Stimulated activated CD4-positive, alpha-beta T cell treated with anti-CD3 and anti-CD28 coated beads, TNF-alpha, amount 100 ng/mL, for 1 hour (primary cell): ENCODE results near the gene HEPACAM.

Experiments used
- DNase-seq, 3 donors: peaks; one replicate each; pipeline ENCODE4 v3.0.0-alpha.2; 2020; ENCODE audit warnings: low read depth in 3 of 3, low spot score in 1 of 3

HEPACAM gene

GRCh38 chr11:124899383-124900145, 36.3 kb downstream of the HEPACAM start:
- DNase-seq, result no peak

DNA sequence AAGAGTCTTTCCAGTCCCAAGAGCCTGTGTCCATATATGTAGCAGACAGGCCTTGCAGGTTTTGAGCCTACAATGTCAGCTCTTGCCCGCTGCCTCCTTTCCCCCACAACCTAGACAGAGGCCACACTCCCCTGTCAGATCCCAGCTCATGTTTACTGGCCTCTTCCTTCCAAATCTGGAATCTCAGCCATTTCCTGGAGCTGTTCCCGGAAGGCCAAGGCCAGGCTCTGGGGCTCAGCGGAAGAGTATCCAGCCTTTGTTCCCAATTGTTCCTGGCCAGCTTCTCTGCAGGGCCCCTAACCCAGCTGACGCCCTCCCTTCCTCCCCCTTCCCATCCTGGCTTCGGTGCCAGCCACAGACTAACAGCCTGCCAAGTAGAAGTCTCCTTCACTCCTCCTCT, 37.1 kb downstream of the HEPACAM start:
- DNase-seq, result no peak

- no peak for DNase-seq
Observed at GRCh38 chr11:124898263-124898680, 37.6 kb downstream of the HEPACAM start.

DNA sequence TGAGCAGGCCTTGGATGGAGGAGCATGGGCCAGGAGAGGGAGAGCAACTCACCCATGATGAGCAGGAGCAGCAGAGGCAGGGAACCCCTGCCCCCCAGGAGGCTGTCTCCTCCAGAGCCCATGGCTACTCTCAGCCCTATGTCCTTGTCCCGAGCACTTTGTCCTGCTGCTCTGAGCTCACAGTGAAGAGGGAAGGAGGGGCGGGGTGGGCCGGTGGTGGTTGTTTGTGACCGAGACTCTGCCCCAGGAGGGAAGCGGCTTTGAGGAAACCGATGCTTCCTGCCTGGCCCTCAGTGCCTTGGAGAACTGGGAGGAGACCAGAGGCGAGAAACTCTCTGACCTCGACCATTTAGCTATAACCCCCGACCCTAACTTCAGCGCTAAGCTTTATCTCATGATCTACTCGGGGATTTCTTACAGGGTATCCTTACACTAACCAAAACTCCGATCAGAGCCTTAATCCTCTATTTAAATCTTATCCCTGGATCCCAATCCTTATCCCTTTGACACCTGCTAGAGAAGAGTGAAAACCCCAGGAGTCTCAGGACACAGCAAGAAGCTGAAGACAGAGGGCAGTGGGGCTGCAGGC, 38.1 kb downstream of the HEPACAM start, which contains the start of gene ROBO4:
Gene ROBO4, minus strand, starts transcription at position 192 of the 589 bp plus-strand sequence. Its CDS starts 70 bp downstream, at position 122.
- no peak for DNase-seq

DNA sequence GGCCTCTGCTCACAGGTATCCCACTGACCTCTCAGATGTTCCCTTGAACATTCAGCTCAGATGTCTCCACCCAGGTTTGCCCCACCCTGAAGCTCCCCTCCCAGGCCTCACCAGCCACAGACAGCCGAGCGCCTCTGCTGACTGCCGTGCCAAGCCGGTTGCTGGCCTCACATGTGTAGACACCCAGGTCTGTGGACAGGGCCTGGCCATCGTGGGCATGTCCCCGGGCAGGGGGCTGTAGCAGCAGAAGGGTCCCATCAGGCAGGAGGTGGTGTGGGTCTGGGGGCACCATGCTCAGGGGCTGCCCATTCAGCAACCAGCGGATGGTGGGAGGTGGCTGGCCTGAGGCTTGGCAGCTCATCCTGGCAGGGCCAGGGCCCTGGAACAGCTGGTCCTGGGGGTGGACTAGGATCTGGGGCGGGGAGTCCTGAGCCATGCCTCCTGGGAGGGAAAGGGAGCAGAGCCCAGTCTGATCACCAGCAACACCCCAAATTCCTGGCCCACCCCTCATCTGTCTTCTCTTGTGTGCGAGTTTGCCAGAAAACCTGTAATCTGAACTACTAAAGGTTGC, 38.9 kb downstream of the HEPACAM start:
- DNase-seq, result no peak

DNA sequence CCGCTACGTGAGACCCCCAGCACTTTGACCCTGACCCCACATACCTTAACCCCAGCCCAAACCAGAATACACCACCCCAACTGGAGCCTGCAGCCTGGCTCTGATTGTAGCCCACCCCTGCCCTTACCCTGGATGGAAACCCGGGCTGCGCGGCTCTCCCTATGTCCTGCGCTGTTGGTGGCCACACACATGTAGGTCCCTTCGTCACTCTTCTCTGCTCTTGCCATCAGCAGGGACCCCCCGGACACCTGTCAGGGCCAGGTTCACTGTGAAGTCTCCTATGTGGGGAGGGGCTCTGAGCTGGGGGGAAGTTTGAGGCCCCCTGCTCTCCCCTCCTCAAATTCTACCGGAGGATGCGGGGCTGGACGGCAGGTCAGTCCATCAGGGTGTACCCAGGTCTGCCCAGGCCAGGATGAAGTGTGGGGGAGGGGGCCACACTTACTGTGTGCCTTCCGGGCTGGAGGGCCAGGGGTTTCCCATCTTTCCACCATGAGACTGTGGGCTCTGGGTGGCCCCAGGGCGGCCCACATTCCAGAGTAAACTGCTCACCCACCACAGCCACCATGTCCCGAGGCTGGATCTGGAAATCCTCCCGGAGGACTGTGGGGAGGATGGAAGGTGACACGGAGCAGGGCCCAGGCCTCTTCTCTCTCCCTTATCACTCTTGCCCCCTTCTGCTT, 39.6 kb downstream of the HEPACAM start:
- no peak for DNase-seq

DNA sequence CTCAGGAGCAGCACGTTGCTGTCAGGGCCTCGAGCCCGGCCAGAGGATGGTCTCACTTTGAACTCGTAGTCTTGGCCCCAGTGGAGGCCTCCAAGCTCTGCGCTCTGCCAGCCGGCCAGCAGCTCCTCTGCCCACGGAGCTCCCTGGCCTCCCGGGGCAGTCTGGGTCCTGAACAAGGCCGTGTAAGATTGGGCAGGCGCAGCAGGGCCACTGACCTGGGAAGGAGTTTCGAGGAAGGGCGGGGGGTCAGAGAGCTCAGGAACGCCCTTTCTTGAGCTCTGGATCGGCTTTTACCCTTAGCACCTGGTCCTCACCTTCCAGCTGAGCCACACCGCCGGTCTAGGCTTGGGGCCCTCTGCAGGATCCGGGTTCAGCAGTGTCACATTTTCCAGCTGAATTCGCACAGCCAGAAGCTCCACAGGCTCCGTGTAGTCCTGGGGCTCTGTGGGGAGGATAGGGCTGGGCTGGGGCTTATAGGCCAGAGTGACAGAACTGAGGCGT, 40.3 kb downstream of the HEPACAM start:
- no peak for DNase-seq

GRCh38 chr11:124894606-124895430, 41.0 kb downstream of the HEPACAM start:
- DNase-seq, result no peak

DNA sequence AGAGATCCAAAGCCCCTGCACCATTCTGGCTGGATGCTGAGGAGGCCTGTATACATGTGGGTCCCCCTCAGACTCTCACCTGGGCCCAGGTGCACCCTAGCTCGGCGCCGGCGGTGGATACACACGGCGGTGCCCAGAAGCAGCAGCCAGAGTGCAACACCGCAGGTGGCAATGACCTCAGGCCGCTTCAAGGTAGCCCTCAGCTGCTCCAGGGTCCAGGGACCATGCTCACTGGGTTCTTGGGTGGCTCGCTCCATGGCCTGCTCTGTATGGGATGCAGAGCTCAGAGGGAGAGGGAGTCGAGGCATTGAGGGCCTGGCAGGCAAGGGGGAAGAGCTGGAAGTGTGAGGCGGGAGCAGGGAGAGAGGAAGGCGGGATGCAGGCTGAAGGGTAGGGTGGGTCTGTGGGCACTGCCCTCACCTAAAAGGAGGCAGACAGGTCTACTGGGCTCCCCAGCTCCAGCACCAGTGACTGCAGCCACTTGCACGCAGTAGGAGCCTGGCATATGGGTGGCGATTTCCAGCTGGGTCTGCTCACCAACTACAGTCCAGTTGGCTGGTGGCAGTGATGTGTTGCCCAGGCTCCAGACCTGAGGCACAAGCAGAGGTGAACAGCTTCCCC, 42.0 kb downstream of the HEPACAM start:
- DNase-seq, result no peak

DNA sequence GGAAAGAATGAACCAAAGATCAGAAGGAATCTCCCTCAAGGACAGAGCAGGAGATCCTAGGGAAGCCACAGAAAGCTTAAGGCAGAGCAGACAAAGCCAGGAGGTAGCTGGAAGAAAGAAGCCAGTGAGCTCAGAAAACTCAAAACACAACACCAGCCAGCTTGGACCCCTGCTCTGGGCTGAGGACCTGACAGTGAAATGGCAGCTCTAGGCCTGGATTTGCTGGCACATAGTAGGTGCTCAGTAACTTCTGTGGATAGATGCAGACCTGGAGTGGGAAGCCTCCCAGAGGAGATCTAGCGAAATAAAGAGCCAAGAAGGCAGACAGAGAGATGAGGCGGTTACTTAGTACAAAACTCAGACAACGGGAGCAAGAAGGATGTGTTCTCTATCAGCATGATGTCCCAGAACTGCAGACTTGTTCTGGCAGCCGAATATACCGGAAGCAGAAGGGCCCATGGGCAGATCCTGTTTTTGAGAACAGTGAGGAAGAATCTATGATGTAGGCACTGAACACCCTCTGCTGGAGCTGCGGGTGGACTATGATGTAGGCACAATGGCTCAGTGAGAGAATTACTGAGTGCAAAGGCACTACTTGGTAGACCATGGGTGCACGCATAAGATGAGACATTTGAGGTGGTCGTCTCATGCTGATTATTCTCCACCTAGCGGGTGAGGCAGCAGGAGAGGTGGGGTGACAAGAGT, 42.9 kb downstream of the HEPACAM start:
- no peak for DNase-seq

- no peak for DNase-seq
Observed at GRCh38 chr11:124892146-124892545, 43.7 kb downstream of the HEPACAM start.

DNA sequence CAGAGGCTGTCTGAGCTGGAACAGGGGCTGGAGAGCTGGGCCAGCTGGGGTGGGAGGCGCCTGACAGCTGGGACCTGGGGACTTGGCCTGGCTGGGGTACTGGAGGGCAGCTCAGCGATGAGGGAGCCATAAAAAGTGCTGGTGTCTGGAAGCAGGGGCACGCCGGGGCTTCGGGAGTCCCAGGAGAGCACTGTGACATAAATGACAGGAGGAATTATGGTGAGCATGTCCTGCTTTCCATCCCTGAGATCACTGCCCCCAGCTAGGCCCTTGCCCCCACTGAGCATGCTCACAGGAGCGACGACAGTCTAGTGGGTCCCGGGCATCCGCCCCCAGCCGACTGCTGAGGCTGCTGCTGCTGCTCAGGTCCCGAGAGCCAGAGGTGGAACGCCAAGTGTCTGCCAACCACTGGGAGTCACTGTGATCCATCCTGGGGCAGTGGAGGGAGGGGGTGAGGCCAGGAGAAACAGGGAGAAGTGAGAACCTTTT, 44.4 kb downstream of the HEPACAM start:
- no peak for DNase-seq

- no peak for DNase-seq
Observed at GRCh38 chr11:124890683-124891372, 45.0 kb downstream of the HEPACAM start.

DNA sequence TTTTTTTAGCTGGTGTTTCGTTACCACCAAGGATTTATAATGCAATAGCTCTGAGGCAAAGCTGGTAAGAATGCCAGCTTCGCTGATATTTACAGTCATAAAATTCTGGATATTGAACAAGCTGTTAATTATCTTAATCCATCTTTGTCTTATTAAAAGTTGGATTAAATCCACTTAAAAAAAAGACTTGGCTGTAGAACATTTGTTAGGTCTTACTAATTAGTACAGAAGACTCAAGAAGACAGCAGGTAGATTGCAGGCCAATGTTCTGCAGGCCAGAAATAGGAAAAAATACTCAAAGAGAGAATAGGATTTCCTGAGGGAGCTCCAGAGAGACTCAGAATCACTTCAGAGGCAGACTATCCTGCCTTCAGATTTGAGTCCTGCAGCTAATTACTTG, 45.7 kb downstream of the HEPACAM start:
- DNase-seq, result no peak

DNA sequence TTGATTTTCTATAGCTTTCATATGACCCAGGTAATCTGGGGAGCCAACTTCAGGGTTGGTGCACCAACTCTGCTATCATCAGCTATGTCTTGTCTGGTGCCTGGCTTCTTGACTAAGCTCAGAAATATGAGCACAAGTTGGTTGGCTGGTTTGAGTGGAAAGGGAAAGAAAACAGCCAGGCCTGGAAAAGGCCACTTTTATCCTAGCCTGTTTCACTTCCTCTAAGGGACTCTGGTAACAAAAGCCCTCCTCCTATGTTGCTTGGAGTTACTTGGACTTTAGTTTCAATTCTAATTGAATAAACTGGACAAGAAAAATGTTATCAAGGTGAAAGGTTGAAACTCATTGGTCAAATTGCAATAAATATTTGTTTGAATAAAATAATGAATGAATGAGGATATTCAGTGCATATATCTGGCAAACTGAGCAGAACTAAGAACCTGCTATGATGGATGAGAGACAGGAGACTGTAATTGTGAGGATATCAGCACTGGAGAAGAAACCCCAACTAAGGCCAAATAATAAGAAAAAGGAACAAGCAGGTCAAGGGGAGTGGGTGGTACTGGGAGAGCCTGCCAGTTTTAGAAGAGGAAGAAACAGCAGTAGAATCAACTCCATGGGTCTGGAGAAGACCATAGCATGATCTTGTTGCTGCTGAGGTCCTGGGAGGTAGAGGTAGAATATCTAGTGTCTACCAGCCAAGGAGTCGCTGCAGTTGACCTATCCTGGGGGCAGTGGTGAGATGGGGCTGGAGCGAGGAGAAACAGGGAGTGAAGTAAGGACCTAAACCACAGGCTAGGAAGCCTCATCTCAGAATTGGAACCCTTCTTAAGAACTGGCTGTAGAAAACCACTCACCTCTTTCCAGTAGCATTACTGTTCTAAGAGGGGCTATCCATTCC, 46.4 kb downstream of the HEPACAM start:
- no peak for DNase-seq

DNA sequence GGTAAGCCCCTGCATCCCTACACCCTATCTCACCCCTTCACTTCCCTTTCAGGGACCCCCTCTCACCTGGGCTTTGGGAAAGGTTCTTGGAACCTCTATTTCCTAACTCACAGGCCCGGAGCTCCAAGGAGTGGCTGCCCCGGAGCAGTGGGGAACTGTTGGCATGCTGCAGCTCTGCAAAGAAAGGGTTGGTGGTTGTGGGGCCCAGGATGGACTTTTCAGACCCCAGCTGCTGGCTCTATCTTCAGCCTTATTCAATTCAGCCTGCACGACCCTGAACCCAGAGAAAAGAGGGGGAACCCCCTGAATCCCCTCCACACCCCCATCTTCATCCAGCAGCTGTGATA, 48.2 kb downstream of the HEPACAM start:
- no peak for DNase-seq

- DNase-seq, result no peak
Observed at GRCh38 chr11:124886978-124887666, 48.7 kb downstream of the HEPACAM start.
